K562 (cell line): ENCODE results near the gene WDR45. TPM values are rescaled to one million over a fixed set of nuclear protein-coding genes. Genes with fewer than 3 reads are reported as not detected.

Experiments used
- BRD9 ChIP-seq: fragments of 450-650 bp; IDR thresholded peaks from 2 replicates; pipeline ENCODE4 v1.6.1; 2018; ENCODE audit warnings: low read depth; ENCODE audit not compliant: partially characterized antibody
- CBFA2T3 ChIP-seq: fragments of 450-650 bp; IDR thresholded peaks from 2 replicates; pipeline ENCODE4 v1.6.1; 2017
- CHD2 ChIP-seq: IDR thresholded peaks from 2 replicates; pipeline ENCODE4 v1.6.1; 2011; ENCODE audit warnings: low read depth, low read length
- E2F3 ChIP-seq: fragments of 250-450 bp; sonication (Bioruptor Pico); IDR thresholded peaks from 2 replicates; pipeline ENCODE4 v1.4.0; 2020; ENCODE audit warnings: mild to moderate bottlenecking
- GATAD2A ChIP-seq: fragments of 450-650 bp; IDR thresholded peaks from 2 replicates; pipeline ENCODE4 v1.6.1; 2017
- HIVEP1 ChIP-seq: fragments of 250-450 bp; sonication (Bioruptor Pico); IDR thresholded peaks from 2 replicates; pipeline ENCODE4 v1.4.0; 2020; ENCODE audit warnings: mild to moderate bottlenecking
- HNRNPL ChIP-seq: fragments of 200-400 bp; formaldehyde crosslinking; IDR thresholded peaks from 2 replicates; pipeline ENCODE4 v1.6.1; 2017; ENCODE audit warnings: low read depth, mild to moderate bottlenecking, low read length
- IFI16 ChIP-seq: fragments of 250-450 bp; sonication (Bioruptor Pico); IDR thresholded peaks from 2 replicates; pipeline ENCODE4 v2.1.2; 2022; ENCODE audit warnings: mild to moderate bottlenecking, inconsistent platforms
- KAT2B ChIP-seq: IDR thresholded peaks from one replicate; pipeline ENCODE4 v1.6.1; 2012; ENCODE audit warnings: low read depth, mild to moderate bottlenecking, control low read depth, inconsistent platforms, low read length, moderate library complexity
- KDM2B ChIP-seq: fragments of 250-450 bp; sonication (Bioruptor Pico); IDR thresholded peaks from 2 replicates; pipeline ENCODE4 v1.8.0; 2021; ENCODE audit warnings: mild to moderate bottlenecking, moderate library complexity
- MCM2 ChIP-seq: fragments of 450-650 bp; IDR thresholded peaks from 2 replicates; pipeline ENCODE4 v1.6.1; 2017; ENCODE audit warnings: low read depth, mild to moderate bottlenecking
- NFE2 ChIP-seq: IDR thresholded peaks from 2 replicates; pipeline ENCODE4 v1.6.1; 2014; ENCODE audit warnings: antibody characterized with exemption, low read depth
- PCBP1 ChIP-seq: fragments of 200-400 bp; formaldehyde crosslinking; IDR thresholded peaks from 2 replicates; pipeline ENCODE4 v1.6.1; 2018; ENCODE audit warnings: mild to moderate bottlenecking, low read depth, low read length; ENCODE audit not compliant: poor library complexity, severe bottlenecking
- PHF8 ChIP-seq: fragments of 200-600 bp; sonication (generic); IDR thresholded peaks from 2 replicates; pipeline ENCODE4 v1.6.1; 2012; ENCODE audit warnings: mixed run types, mild to moderate bottlenecking, inconsistent platforms, low read length, moderate library complexity, borderline replicate concordance
- POLR2G ChIP-seq: fragments of 200-400 bp; formaldehyde crosslinking; IDR thresholded peaks from 2 replicates; pipeline ENCODE4 v1.6.1; 2017; ENCODE audit warnings: low read depth, mild to moderate bottlenecking, antibody characterized with exemption, low read length, moderate library complexity
- SMAD3 ChIP-seq: fragments of 450-650 bp; formaldehyde crosslinking; conservative IDR thresholded peaks from 2 replicates; pipeline ENCODE4 v1.4.0; 2020; ENCODE audit warnings: mild to moderate bottlenecking
- ZC3H8 ChIP-seq: fragments of 450-650 bp; IDR thresholded peaks from 2 replicates; pipeline ENCODE4 v1.6.1; 2017
- ZFPM2 ChIP-seq: fragments of 250-450 bp; sonication (Bioruptor Pico); IDR thresholded peaks from 2 replicates; pipeline ENCODE4 v1.5.1; 2022; ENCODE audit warnings: mild to moderate bottlenecking
- ZNF143 ChIP-seq: sonication (generic); formaldehyde crosslinking; IDR thresholded peaks from 2 replicates; pipeline ENCODE4 v1.9.0; 2022; ENCODE audit warnings: mild to moderate bottlenecking, missing genetic modification reagents
- ZNF146 ChIP-seq: IDR thresholded peaks from one replicate; pipeline ENCODE4 v1.6.1; 2018; ENCODE audit warnings: missing compliant biosample characterization; ENCODE audit not compliant: unreplicated experiment
- ZNF253 ChIP-seq: fragments of 250-450 bp; sonication (Bioruptor Pico); conservative IDR thresholded peaks from 2 replicates; pipeline ENCODE4 v1.6.1; 2021; ENCODE audit warnings: mild to moderate bottlenecking
- ZNF431 ChIP-seq: sonication (generic); formaldehyde crosslinking; IDR thresholded peaks from 2 replicates; pipeline ENCODE4 v1.8.0; 2022; ENCODE audit warnings: mild to moderate bottlenecking, missing genetic modification reagents
- ZNF644 ChIP-seq: fragments of 200-800 bp; sonication (Bioruptor generic); IDR thresholded peaks from 2 replicates; pipeline ENCODE4 v1.6.1; 2016; ENCODE audit warnings: low read depth, missing genetic modification characterization, missing compliant biosample characterization
- polyA plus RNA-seq, 8 experiments: library from polyadenylated mRNA; depleted of rRNA in 4 of 8; stranded (reverse) in 5 of 8; unstranded in 3 of 8; fragments of >200 nt; fragmentation: Nextera tagmentation in 2 of 8; fragmentation: Illumina TruSeq in 1 of 8; extraction: Ambion mirVana in 2 of 8; extraction: Trizol in 1 of 8; gene quantifications; 2 replicates each; pipeline versions ENCODE4 v1.2.1 to v1.2.3, GENCODE V29; 2011 to 2014; ENCODE audit warnings: inconsistent platforms in 1 of 8, missing spikeins in 1 of 8
- total RNA-seq, 7 experiments: library from RNA; depleted of rRNA in 6 of 7; stranded (reverse); fragments of >200 nt in 6 of 7; fragmentation: Illumina TruSeq in 2 of 7; extraction: Trizol in 2 of 7; gene quantifications; 2 replicates each; pipeline versions ENCODE4 v1.2.1 to v1.2.3, GENCODE V29; 2011 to 2021; ENCODE audit warnings: low replicate concordance in 1 of 7
- TF ChIP-seq, protein P1 (sequence below): fragments of 450-650 bp; IDR thresholded peaks from 2 replicates; pipeline ENCODE4 v1.6.1; 2018; ENCODE audit not compliant: partially characterized antibody
- TF ChIP-seq, protein P2 (sequence below): fragments of 250-450 bp; sonication (Bioruptor Pico); IDR thresholded peaks from 2 replicates; pipeline ENCODE4 v1.4.0; 2020; ENCODE audit warnings: mild to moderate bottlenecking, moderate library complexity

WDR45 gene
- total and polyA plus RNA-seq, 9 of the 15 experiments (the other 6 are each of a cell fraction or from before 2014, with no cell fraction given) = 19.4 to 136 (median 59.7) TPM

DNA sequence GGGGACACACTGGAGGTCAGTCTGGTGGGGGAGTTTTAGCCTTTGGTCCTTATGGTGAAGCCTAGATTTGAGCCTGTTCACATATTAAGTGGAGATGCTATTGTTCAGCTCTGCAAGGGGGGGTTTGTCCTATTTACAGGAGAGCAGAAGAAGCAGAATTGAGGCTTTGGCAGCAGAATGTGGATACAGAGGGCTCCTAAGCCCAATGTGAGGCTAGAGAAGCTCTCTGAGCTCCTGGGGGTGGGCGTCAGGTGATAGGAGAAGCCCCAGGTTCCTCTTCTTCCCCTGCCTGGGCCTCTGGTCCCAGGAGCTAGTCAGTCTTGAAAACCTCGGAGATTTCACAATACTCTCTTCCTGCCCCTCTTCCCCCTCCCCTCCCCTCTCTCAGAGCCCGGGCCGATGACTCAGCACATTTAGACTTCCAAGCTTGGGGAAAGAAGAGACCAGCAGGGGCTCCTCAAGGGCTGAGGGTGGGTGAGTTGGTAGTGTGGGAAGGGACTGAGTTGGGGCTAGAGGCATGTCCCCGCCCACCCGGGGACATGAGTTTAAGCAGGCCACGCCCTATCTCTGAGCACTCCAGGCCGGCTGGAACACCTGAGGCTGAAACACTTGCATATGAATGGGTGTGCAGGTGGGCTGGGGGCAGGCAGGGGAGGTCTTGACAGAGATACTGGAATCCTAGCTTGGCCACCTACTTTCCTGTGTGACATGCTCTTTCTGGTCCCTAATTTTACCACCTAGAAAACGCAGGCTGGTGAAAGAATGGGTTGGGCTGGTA, 39.9 kb downstream of the WDR45 start (continued):
- TF ChIP-seq, protein P1, sequence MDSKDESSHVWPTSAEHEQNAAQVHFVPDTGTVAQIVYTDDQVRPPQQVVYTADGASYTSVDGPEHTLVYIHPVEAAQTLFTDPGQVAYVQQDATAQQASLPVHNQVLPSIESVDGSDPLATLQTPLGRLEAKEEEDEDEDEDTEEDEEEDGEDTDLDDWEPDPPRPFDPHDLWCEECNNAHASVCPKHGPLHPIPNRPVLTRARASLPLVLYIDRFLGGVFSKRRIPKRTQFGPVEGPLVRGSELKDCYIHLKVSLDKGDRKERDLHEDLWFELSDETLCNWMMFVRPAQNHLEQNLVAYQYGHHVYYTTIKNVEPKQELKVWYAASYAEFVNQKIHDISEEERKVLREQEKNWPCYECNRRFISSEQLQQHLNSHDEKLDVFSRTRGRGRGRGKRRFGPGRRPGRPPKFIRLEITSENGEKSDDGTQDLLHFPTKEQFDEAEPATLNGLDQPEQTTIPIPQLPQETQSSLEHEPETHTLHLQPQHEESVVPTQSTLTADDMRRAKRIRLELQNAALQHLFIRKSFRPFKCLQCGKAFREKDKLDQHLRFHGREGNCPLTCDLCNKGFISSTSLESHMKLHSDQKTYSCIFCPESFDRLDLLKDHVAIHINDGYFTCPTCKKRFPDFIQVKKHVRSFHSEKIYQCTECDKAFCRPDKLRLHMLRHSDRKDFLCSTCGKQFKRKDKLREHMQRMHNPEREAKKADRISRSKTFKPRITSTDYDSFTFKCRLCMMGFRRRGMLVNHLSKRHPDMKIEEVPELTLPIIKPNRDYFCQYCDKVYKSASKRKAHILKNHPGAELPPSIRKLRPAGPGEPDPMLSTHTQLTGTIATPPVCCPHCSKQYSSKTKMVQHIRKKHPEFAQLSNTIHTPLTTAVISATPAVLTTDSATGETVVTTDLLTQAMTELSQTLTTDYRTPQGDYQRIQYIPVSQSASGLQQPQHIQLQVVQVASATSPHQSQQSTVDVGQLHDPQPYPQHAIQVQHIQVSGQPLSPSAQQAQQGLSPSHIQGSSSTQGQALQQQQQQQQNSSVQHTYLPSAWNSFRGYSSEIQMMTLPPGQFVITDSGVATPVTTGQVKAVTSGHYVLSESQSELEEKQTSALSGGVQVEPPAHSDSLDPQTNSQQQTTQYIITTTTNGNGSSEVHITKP = peak; percentile 97
- no peak for TF ChIP-seq ZNF431 (CRISPR knock-in tag)
- TF ChIP-seq ZFPM2 = no peak
- no peak for TF ChIP-seq ZNF143 (CRISPR knock-in tag)
- no peak for TF ChIP-seq MCM2
- TF ChIP-seq IFI16 (CRISPR knock-in tag) = no peak
- TF ChIP-seq NFE2 = peak; percentile 98
- no peak for TF ChIP-seq KDM2B (CRISPR knock-in tag)
- TF ChIP-seq E2F3 (CRISPR knock-in tag) = no peak
- TF ChIP-seq SMAD3 = no peak
- TF ChIP-seq KAT2B = no peak
- TF ChIP-seq CBFA2T3 = peak; percentile 40
- TF ChIP-seq, protein P2, sequence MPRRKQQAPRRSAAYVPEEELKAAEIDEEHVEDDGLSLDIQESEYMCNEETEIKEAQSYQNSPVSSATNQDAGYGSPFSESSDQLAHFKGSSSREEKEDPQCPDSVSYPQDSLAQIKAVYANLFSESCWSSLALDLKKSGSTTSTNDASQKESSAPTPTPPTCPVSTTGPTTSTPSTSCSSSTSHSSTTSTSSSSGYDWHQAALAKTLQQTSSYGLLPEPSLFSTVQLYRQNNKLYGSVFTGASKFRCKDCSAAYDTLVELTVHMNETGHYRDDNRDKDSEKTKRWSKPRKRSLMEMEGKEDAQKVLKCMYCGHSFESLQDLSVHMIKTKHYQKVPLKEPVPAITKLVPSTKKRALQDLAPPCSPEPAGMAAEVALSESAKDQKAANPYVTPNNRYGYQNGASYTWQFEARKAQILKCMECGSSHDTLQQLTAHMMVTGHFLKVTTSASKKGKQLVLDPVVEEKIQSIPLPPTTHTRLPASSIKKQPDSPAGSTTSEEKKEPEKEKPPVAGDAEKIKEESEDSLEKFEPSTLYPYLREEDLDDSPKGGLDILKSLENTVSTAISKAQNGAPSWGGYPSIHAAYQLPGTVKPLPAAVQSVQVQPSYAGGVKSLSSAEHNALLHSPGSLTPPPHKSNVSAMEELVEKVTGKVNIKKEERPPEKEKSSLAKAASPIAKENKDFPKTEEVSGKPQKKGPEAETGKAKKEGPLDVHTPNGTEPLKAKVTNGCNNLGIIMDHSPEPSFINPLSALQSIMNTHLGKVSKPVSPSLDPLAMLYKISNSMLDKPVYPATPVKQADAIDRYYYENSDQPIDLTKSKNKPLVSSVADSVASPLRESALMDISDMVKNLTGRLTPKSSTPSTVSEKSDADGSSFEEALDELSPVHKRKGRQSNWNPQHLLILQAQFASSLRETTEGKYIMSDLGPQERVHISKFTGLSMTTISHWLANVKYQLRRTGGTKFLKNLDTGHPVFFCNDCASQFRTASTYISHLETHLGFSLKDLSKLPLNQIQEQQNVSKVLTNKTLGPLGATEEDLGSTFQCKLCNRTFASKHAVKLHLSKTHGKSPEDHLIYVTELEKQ = no peak
- TF ChIP-seq PCBP1 = no peak
- TF ChIP-seq PHF8 = no peak
- TF ChIP-seq ZNF146 (CRISPR knock-in tag) = no peak
- TF ChIP-seq HNRNPL = no peak
- no peak for TF ChIP-seq POLR2G
- TF ChIP-seq ZNF253 (CRISPR knock-in tag) = no peak
- TF ChIP-seq HIVEP1 (CRISPR knock-in tag) = no peak
- no peak for TF ChIP-seq BRD9
- no peak for TF ChIP-seq ZC3H8
- TF ChIP-seq CHD2 = no peak
- TF ChIP-seq ZNF644 (tag) = no peak
- TF ChIP-seq GATAD2A = no peak
